Dendritic cell treated with granulocyte-macrophage colony-stimulating factor and Interleukin-4, amounts not matched to agents 40 ng/mL and 50 ng/mL, for 4 days (primary cell): ENCODE measurements around the gene FAM180A.
"Not testable (repeated sequence)": the region's sequence is repeated elsewhere in the genome, so short reads cannot be mapped to it uniquely, and the experiment has no call there.

Source experiments
- H3K27ac Mint-ChIP-seq: one replicate; pipeline ENCODE4 v1.8.0; 2022; ENCODE audit warnings: mild to moderate bottlenecking, mixed read lengths
- H3K27me3 Mint-ChIP-seq: one replicate; pipeline ENCODE4 v1.8.0; 2022; ENCODE audit warnings: mild to moderate bottlenecking, mixed read lengths
- H3K36me3 Mint-ChIP-seq: one replicate; pipeline ENCODE4 v1.8.0; 2022; ENCODE audit warnings: low read depth, mixed read lengths
- H3K4me1 Mint-ChIP-seq: one replicate; pipeline ENCODE4 v1.8.0; 2022; ENCODE audit warnings: low read depth, mixed read lengths
- H3K4me3 Mint-ChIP-seq: one replicate; pipeline ENCODE4 v1.8.0; 2022; ENCODE audit warnings: mild to moderate bottlenecking, moderate library complexity, mixed read lengths
- H3K9me3 Mint-ChIP-seq: one replicate; pipeline ENCODE4 v1.8.0; 2022; ENCODE audit warnings: mixed read lengths
- intact Hi-C: fragments of 100-400 bp; cut with micrococcal nuclease; formaldehyde crosslinking; loops from one replicate; pipeline ENCODE4 v1.15.0; 2022

FAM180A gene

DNA sequence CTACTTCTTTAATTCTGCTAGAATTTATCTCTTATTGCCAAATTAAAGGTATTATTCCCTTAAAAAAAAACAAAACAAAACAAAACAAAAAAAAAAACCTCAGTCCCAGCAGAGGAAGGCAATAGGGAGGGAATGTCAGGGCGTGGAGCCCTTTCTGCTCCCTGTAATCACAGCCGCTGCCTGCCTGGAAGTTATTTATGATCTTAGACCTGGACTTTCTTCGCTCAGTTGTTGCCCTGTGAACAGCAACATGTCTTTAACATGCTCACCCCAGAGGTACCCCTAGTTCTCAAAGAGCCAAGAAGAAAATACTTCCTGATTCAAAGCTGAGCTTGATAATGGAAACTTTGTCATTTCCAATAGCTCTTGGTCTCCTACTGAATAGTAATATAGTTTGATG is 7.7 kb downstream of the FAM180A start:
- H3K36me3 Mint-ChIP-seq, result no peaks in the 10 kb centered on the region
- H3K27ac Mint-ChIP-seq, result no peak overlapping the region
- no peaks in the 10 kb centered on the region for H3K9me3 Mint-ChIP-seq
- intact Hi-C loops, result no loop called here
- H3K4me3 Mint-ChIP-seq, result no peak overlapping the region
- H3K4me1 Mint-ChIP-seq, result no peaks in the 10 kb centered on the region
- peaks cover 3% of the 10 kb centered on the region for H3K27me3 Mint-ChIP-seq

DNA sequence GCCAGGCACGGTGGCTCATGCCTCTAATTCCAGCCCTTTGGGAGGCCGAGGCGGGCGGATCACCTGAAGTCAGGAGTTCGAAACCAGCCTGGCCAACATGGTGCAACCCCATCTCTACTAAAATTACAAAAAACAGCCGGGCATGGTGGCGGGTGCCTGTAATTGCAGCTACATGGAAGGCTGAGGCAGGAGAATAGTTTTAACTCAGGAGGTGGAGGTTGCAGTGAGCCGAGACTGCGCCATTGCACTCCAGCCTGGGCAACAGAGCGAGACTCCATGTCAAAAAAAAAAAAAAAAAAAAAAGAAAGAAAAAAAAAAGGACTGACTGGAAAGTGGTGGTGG is 11.3 kb downstream of the FAM180A start:
- H3K27me3 Mint-ChIP-seq, H3K4me1 Mint-ChIP-seq, H3K36me3 Mint-ChIP-seq, intact Hi-C loops, H3K4me3 Mint-ChIP-seq, H3K9me3 Mint-ChIP-seq, H3K27ac Mint-ChIP-seq: not testable (repeated sequence)

DNA sequence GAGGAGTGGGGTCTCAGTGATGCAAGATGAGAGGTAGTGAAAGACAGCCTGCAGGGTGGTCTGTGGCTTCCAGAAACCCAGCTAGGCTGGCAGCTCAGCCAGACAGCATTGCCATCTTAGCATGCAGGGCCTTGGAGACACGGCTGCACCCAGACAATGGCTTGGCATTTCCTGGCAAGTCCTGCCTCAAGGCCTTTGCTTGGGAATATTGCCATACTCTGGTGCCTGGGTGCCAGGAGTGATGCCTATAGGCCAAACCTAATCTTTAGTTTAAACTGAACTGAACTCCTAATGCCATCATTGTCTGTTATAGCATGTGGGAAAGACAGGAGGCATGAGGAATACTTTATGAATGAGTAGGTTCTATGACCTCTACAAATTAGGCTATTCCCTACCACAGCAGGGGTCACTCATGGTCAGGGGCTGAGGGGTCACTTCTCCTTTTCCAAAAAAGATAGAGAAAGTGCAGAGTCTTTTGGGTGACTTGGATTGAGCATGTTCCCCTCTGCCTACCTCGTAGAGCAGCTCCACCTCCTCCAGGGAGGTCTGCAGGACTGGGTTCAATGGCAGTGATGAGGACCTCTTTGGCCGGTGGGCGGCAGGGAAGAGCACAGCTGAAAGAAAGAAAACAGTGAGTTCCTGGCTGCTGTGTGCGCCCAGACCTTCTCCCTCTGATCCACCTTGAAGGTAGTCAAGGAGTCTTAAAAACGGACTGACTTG is 11.9 kb downstream of the FAM180A start:
- Mint-ChIP-seq H3K4me1 (no peaks in the 10 kb centered on the region), H3K36me3 (no peaks in the 10 kb centered on the region), H3K27me3 (peaks cover 1% of the 10 kb centered on the region), H3K9me3 (no peaks in the 10 kb centered on the region), H3K27ac (no peak overlapping the region), H3K4me3 (no peak overlapping the region)
- intact Hi-C loops, result no loop called here

DNA sequence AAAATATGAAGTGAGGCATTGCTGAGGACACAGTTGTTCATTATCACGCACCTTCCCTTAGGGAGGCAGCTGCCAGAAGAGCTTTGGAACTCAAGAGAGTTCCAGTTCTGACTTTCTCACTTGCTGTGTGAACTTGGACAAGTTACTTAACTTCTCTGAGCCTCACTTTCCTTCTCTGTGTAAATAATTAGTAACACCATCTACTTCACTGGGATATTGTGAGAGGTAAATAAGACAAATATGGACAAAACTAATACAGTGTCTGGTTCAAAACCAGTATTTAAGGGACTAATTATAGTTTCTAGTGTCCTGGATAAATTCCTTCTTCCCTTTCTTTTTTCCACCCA is 14.3 kb downstream of the FAM180A start:
- intact Hi-C loops, result no loop called here
- peaks cover 3% of the 10 kb centered on the region for H3K27me3 Mint-ChIP-seq
- no peaks in the 10 kb centered on the region for H3K9me3 Mint-ChIP-seq
- H3K4me3 Mint-ChIP-seq, result no peak overlapping the region
- H3K4me1 Mint-ChIP-seq, result no peaks in the 10 kb centered on the region
- H3K27ac Mint-ChIP-seq, result no peak overlapping the region
- H3K36me3 Mint-ChIP-seq, result no peaks in the 10 kb centered on the region

DNA sequence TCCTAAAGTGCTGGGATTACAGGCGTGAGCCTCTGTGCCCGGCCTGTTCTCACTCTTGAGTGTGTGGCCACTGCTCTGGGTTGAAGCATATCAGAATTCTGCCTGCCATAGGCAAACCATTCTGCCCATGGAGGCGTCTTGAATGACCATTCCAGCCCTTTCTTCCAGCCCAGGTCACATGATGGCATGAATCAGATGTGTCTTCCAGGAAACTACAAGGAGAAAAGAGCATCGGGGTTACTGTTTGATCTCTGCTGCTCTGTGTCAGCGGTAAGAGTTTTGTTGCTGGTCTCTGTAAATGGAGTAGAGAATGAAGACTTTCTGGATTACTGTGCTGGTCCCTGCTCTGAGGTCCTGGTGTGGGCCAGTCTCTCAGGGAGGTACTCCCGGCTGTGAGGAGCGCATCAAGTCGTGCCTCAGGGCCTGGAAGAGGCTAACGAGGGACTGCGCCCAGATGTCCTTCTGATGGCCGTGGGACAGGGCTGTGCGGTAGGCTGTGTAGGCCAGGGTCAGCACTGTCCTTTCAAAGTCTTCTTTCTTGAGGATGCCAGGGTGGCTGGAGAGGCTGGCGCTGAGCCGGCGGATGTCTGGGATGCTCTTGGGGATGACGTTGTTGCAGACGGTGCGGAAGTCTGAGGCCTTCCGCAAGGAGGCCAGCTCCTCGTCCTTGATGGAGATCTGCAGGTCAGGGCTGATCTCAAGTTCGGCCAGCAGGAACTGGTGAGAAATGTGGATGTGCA is 14.8 kb downstream of the FAM180A start:
- intact Hi-C loops, result no loop called here
- no peaks in the 10 kb centered on the region for H3K36me3 Mint-ChIP-seq
- H3K27me3 Mint-ChIP-seq, result peaks cover 3% of the 10 kb centered on the region
- no peak overlapping the region for H3K4me3 Mint-ChIP-seq
- no peaks in the 10 kb centered on the region for H3K4me1 Mint-ChIP-seq
- no peaks in the 10 kb centered on the region for H3K9me3 Mint-ChIP-seq
- no peak overlapping the region for H3K27ac Mint-ChIP-seq

DNA sequence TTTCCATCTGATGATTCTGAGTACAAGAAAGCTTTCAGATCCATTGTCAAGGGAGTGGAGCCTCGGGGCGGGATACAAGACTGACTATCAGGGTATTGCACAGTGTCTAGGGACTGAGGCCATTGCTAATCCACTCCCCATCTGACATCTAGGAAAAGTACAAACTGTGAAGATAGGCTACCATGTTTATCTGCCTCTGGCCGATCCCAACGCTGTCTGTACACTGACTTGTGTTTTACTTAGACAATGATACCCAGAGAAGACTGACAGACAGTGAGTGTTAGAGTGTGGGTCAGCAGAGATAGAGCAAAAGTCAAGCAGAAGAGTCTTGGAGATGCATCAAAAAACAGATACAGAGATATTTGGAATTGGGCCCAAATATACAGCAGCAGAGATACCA is 17.5 kb downstream of the FAM180A start:
- Mint-ChIP-seq H3K4me1 (no peaks in the 10 kb centered on the region), H3K4me3 (no peak overlapping the region), H3K9me3 (no peaks in the 10 kb centered on the region), H3K27ac (no peak overlapping the region), H3K27me3 (peaks cover 3% of the 10 kb centered on the region), H3K36me3 (no peaks in the 10 kb centered on the region)
- intact Hi-C loops, result no loop called here

DNA sequence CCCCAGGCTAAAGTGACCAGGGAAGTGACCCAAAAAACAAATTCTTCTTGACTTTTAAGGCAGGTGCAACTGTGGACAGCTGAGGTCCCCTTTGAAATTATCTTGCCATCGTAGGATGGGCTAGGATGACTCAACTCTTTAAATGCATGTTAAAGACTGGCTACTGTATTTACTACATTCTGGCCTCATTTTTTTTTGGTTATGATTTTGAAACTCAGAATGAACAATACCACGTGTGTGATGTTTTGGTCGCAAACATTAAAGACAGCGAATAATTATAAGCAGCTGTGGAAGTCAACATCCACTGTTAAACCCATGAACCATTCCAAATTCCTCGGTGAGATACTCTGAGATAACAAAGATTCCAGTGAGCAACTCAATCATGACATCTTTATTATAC is 19.4 kb downstream of the FAM180A start:
- Mint-ChIP-seq H3K4me3 (no peak overlapping the region), H3K36me3 (no peaks in the 10 kb centered on the region), H3K27ac (no peak overlapping the region), H3K4me1 (no peaks in the 10 kb centered on the region), H3K27me3 (peaks cover 6% of the 10 kb centered on the region), H3K9me3 (no peaks in the 10 kb centered on the region)
- intact Hi-C loops, result no loop called here

DNA sequence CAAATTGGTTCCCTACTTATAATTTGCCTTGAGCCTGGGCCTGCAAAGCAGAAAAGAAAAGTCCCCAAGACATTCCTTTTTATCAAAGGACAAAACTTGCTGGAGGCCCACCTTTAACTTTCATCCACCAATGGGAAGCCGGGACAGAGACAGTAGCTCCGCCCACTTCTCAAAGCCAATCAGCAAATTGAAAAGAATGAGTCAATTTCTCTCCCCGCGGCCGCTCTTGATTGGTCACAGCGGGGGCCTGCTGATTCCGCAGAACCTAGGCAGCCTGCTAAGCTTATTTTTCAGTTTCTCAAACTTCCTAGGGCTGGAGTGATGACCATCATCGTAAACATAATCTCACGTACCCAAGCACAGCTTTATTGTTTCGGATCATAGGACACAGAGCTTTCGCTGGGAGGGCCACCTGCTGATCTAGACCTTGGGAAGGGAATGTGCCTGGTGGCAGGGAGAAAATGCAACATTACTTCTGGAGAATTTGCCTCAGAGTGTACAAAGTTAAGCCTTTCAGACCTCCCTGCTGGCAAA is 20.4 kb downstream of the FAM180A start, which contains the start of gene SLC13A4:
Gene SLC13A4 (minus strand): TSS at position 51 of the 534 bp plus-strand sequence. CDS start 690 bp downstream, outside the sequence.
- intact Hi-C loops, result no loop called here
- Mint-ChIP-seq H3K27me3 (peaks cover 6% of the 10 kb centered on the region), H3K4me3 (no peak within 1 kb of the TSS), H3K36me3 (no peaks in the 10 kb centered on the region), H3K9me3 (no peaks in the 10 kb centered on the region), H3K4me1 (no peaks in the 10 kb centered on the region), H3K27ac (no peak within 1 kb of the TSS)

DNA sequence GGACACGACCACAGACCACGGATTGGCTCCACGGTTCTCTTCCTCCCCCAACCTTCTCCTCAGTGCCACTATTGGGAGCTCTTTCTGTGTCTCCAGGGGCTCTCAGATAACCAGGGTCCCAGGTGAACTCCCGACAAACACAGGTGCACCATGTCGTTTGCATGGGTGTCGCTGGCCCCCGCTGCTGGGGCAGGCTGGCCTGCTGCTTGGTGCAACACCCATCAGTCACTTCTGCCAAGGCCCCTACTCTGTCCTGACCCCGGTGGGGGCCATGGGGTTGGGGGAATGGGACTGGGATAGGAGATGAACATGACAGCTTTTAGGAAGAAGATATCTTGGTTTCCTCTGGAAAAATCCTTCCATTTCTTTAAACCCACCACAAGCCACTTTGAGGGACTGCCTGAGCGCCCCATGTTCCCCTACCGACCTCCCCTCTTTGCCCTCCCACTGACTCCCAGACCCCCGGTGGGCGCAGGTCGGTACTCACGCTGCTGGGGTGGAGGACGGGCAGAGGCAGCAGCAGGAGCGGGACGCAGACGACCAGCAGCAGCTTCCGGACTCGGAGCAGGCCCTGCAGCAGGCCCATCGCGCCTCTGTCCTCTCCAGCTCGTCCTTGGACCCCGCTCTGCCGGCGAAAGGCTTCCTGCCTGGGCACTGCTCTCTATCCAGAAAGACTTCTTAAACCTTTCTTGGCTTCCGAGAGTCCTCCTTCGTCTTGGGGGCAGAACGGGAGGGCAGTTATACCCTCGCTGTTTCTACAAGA is 21.5 kb downstream of the FAM180A start:
- no peaks in the 10 kb centered on the region for H3K36me3 Mint-ChIP-seq
- H3K27ac Mint-ChIP-seq, result no peak overlapping the region
- peaks cover 6% of the 10 kb centered on the region for H3K27me3 Mint-ChIP-seq
- no peaks in the 10 kb centered on the region for H3K4me1 Mint-ChIP-seq
- intact Hi-C loops, result no loop called here
- no peak overlapping the region for H3K4me3 Mint-ChIP-seq
- H3K9me3 Mint-ChIP-seq, result no peaks in the 10 kb centered on the region

DNA sequence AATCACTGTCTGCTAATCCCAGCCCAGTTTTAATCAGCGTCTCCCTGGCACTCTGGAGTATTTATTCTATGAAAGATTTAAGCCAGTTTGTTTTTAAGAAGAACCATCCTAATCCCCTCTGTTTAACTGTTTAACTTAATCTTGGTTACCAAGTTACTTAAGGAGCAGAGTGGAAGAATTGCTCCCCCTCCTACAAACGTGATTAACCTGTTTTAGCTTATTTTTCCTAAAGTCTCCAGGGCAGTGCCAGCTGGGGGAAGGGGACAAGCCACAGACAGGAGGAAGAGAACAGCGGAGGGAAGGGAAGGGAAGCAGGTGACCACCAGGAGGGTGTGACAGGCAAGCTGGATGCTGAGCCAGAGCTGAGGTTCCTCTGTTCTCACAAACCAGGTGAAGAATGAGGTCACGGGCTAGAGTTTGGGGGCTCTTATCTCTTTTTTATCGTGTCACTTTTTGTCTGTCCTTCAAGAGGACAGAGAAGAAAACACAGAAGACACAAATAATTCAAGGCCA is 22.3 kb downstream of the FAM180A start:
- H3K27ac Mint-ChIP-seq, result no peak overlapping the region
- peaks cover 6% of the 10 kb centered on the region for H3K27me3 Mint-ChIP-seq
- intact Hi-C loops, result no loop called here

DNA sequence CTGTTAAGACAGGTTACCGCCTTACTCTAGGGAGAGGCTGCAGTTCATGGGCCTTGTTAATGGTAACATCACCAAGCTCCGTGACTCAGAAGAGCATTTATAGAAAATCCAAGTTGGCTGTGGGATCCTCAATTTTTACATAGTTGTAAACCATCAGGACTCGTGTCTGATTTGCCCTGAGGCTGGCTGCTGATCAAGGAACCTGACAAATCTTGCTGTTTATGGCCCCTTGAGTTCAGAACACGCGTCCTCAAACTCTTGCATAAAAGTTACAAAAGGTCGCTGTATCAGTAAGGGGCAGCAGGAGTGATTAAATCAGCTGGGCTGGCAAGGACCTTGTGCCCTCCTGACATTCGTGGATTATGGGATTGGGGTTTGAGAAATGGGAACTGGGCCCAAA is 25.2 kb downstream of the FAM180A start:
- Mint-ChIP-seq H3K4me3 (no peak overlapping the region), H3K27me3 (peaks cover 3% of the 10 kb centered on the region), H3K9me3 (no peaks in the 10 kb centered on the region), H3K36me3 (no peaks in the 10 kb centered on the region), H3K27ac (no peak overlapping the region), H3K4me1 (peaks cover 5% of the 10 kb centered on the region)
- intact Hi-C loops, result no loop called here

More for the DNA sequence above, 22.3 kb downstream of the FAM180A start:
- H3K9me3 Mint-ChIP-seq, result no peaks in the 10 kb centered on the region
- H3K36me3 Mint-ChIP-seq, result no peaks in the 10 kb centered on the region
- no peak overlapping the region for H3K4me3 Mint-ChIP-seq
- no peaks in the 10 kb centered on the region for H3K4me1 Mint-ChIP-seq

DNA sequence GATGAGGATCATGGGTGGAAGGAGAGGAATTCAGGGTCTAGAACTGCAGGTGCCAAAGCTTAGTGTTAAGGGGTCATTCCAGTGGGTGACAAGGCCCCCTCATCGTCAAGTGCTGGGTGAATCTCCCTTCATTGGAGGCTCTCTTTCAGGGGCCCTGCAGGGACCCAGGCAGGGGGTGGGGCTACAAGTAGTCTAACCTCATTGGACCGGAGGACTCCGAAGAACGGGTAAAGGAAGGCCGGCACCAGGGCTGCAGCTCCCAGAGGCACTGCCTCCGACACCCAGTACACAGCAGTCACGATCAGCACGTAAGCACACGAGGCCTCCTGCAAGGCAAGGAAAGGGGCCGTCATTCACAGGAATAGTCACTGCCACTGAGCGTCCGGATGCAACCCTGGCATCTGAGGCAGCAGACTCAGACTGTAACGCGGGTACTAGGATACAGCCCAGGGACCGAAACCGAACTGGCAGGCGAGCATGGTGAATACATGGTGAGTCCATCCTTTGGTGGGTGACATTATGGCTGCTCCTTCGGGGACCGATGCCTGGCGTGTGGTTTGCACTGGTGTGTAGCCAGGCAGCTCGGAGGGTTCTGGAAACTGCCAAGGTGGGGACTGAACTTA is 27.3 kb downstream of the FAM180A start:
- intact Hi-C loops, result no loop called here
- Mint-ChIP-seq H3K36me3 (no peaks in the 10 kb centered on the region), H3K27me3 (peaks cover 3% of the 10 kb centered on the region), H3K27ac (no peak overlapping the region), H3K4me1 (peaks cover 5% of the 10 kb centered on the region), H3K9me3 (no peaks in the 10 kb centered on the region), H3K4me3 (no peak overlapping the region)

DNA sequence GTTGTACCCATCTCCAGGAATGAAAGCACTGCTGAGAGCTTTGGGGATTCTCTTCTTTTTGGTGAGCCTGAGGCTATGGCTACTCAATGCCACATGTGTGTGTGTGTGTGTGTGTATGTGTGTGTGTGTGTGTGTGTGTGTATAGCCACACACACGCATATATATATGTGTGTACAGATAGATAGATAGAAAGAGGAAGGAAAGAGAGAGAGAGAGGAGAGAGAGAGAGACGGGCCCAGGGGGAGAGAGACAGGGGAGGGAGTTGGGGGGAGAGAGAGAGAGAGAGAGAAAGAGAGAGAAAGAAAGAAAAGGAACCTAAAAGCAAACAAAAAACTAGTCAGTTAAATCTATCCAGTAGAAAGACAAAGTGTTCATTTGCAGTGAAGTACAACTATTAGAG is 28.9 kb downstream of the FAM180A start:
- intact Hi-C loops, result no loop called here
- no peak overlapping the region for H3K27ac Mint-ChIP-seq
- no peaks in the 10 kb centered on the region for H3K36me3 Mint-ChIP-seq
- H3K4me1 Mint-ChIP-seq, result peaks cover 5% of the 10 kb centered on the region
- H3K9me3 Mint-ChIP-seq, result no peaks in the 10 kb centered on the region
- no peak overlapping the region for H3K4me3 Mint-ChIP-seq
- no peaks in the 10 kb centered on the region for H3K27me3 Mint-ChIP-seq
